SK-N-SH treated with all-trans-retinoic acid at 6 μM for 48 hours (cell line): ENCODE data around the gene ABCA3.

ENCODE experiments used
- ATAC-seq: fragments of 200-7000 bp; cut with Tn5 transposase; 3 replicates; pipeline ENCODE4 v1.9.1; 2020; ENCODE audit warnings: mild to moderate bottlenecking, moderate library complexity
- ARNTL ChIP-seq: fragments of 450-650 bp; formaldehyde crosslinking; IDR thresholded peaks from 2 replicates; pipeline ENCODE4 v1.5.0; 2020; ENCODE audit warnings: low read depth, mild to moderate bottlenecking, moderate library complexity, borderline replicate concordance
- BACH2 ChIP-seq: fragments of 250-450 bp; sonication (Bioruptor Pico); IDR thresholded peaks from 2 replicates; pipeline ENCODE4 v1.9.0; 2021; ENCODE audit warnings: mild to moderate bottlenecking, borderline replicate concordance
- CSDC2 ChIP-seq: fragments of 250-450 bp; sonication (Bioruptor Pico); IDR thresholded peaks from 2 replicates; pipeline ENCODE4 v1.5.0; 2020; ENCODE audit warnings: mild to moderate bottlenecking, moderate library complexity
- ESRRG ChIP-seq: fragments of 250-450 bp; sonication (Bioruptor Pico); IDR thresholded peaks from 2 replicates; pipeline ENCODE4 v1.6.1; 2021; ENCODE audit warnings: mild to moderate bottlenecking
- GLIS3 ChIP-seq: fragments of 250-450 bp; sonication (Bioruptor Pico); IDR thresholded peaks from 2 replicates; pipeline ENCODE4 v1.5.0; 2020; ENCODE audit warnings: mild to moderate bottlenecking, moderate library complexity
- ISL1 ChIP-seq: fragments of 250-450 bp; sonication (Bioruptor Pico); IDR thresholded peaks from 2 replicates; pipeline ENCODE4 v2.1.2; 2022; ENCODE audit warnings: mild to moderate bottlenecking, moderate library complexity
- OSR1 ChIP-seq: fragments of 250-450 bp; sonication (Bioruptor Pico); IDR thresholded peaks from 2 replicates; pipeline ENCODE4 v1.8.0; 2022; ENCODE audit warnings: moderate library complexity, mild to moderate bottlenecking, inconsistent platforms
- PPARA ChIP-seq: fragments of 250-450 bp; sonication (Bioruptor Pico); IDR thresholded peaks from 2 replicates; pipeline ENCODE4 v1.5.0; 2020; ENCODE audit warnings: mild to moderate bottlenecking, borderline replicate concordance
- RARB ChIP-seq: fragments of 250-450 bp; sonication (Bioruptor Pico); IDR thresholded peaks from 2 replicates; pipeline ENCODE4 v1.8.0; 2021; ENCODE audit warnings: mild to moderate bottlenecking, moderate library complexity
- SNAI2 ChIP-seq: fragments of 250-450 bp; sonication (Bioruptor Pico); IDR thresholded peaks from 2 replicates; pipeline ENCODE4 v1.5.0; 2020; ENCODE audit warnings: mild to moderate bottlenecking, moderate library complexity
- TCF4 ChIP-seq: fragments of 250-450 bp; sonication (Bioruptor Pico); IDR thresholded peaks from 2 replicates; pipeline ENCODE4 v1.8.0; 2021; ENCODE audit warnings: mild to moderate bottlenecking, moderate library complexity, borderline replicate concordance
- TOX ChIP-seq: fragments of 250-450 bp; sonication (Bioruptor Pico); IDR thresholded peaks from 2 replicates; pipeline ENCODE4 v1.8.0; 2021; ENCODE audit warnings: mild to moderate bottlenecking, moderate library complexity, borderline replicate concordance
- ZC3H10 ChIP-seq: fragments of 250-450 bp; sonication (Bioruptor Pico); IDR thresholded peaks from 2 replicates; pipeline ENCODE4 v1.5.1; 2021; ENCODE audit warnings: mild to moderate bottlenecking, moderate library complexity
- ZFP3 ChIP-seq: fragments of 250-450 bp; sonication (Bioruptor Pico); IDR thresholded peaks from 2 replicates; pipeline ENCODE4 v1.5.0; 2020; ENCODE audit warnings: mild to moderate bottlenecking, moderate library complexity
- ZNF565 ChIP-seq: fragments of 450-650 bp; formaldehyde crosslinking; conservative IDR thresholded peaks from 2 replicates; pipeline ENCODE4 v1.5.0; 2020; ENCODE audit warnings: low read depth, mild to moderate bottlenecking, moderate library complexity
- TF ChIP-seq, protein P1 (sequence below): fragments of 250-450 bp; sonication (Bioruptor Pico); IDR thresholded peaks from 2 replicates; pipeline ENCODE4 v1.8.0; 2021; ENCODE audit warnings: low read depth, mild to moderate bottlenecking, moderate library complexity, borderline replicate concordance
- TF ChIP-seq, protein P2 (sequence below): fragments of 250-450 bp; sonication (Bioruptor Pico); IDR thresholded peaks from 2 replicates; pipeline ENCODE4 v1.5.0; 2020; ENCODE audit warnings: mild to moderate bottlenecking, moderate library complexity
- TF ChIP-seq, protein P3 (sequence below): fragments of 250-450 bp; sonication (Bioruptor Pico); IDR thresholded peaks from 2 replicates; pipeline ENCODE4 v1.5.1; 2021; ENCODE audit warnings: mild to moderate bottlenecking, moderate library complexity
- TF ChIP-seq, protein P4 (sequence below): fragments of 250-450 bp; sonication (Bioruptor Pico); IDR thresholded peaks from 2 replicates; pipeline ENCODE4 v1.5.1; 2020; ENCODE audit warnings: low read depth, mild to moderate bottlenecking, moderate library complexity

ABCA3 gene

DNA sequence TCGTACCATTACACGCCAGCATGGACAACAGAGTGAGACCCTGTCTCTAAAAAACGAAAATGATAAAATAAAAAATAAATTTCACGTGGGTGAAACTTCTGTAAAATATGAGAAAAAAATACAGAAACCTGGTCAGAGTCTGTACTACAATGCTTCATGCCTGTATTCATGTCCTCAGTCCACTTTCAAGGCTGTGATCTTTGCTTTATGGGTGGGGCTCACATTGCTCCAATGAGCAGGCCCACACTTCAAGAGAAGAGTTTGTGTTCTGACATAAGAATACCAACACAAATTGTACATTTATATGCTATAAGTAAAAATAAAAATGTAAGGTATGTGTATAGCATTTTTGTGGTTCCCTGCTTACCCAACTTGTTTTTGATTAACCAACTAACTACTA lies 32.2 kb upstream of the ABCA3 start:
- ATAC-seq, result no peak
- TF ChIP-seq ZC3H10 (CRISPR knock-in tag) (no peak), TCF4 (CRISPR knock-in tag) (no peak), GLIS3 (no peak), TOX (no peak)

- no peak for ATAC-seq
- no peak for TF ChIP-seq ZFP3 (CRISPR knock-in tag)
- no peak for TF ChIP-seq TCF4 (CRISPR knock-in tag)
- no peak for TF ChIP-seq OSR1 (CRISPR knock-in tag)
- TF ChIP-seq ESRRG (CRISPR knock-in tag), result no peak
- TF ChIP-seq, all 23 proteins: peak for 0
Observed at GRCh38 chr16:2371421-2371820, 30.9 kb upstream of the ABCA3 start.

GRCh38 chr16:2370721-2371120 lies 30.2 kb upstream of the ABCA3 start:
- TF ChIP-seq, protein P1, sequence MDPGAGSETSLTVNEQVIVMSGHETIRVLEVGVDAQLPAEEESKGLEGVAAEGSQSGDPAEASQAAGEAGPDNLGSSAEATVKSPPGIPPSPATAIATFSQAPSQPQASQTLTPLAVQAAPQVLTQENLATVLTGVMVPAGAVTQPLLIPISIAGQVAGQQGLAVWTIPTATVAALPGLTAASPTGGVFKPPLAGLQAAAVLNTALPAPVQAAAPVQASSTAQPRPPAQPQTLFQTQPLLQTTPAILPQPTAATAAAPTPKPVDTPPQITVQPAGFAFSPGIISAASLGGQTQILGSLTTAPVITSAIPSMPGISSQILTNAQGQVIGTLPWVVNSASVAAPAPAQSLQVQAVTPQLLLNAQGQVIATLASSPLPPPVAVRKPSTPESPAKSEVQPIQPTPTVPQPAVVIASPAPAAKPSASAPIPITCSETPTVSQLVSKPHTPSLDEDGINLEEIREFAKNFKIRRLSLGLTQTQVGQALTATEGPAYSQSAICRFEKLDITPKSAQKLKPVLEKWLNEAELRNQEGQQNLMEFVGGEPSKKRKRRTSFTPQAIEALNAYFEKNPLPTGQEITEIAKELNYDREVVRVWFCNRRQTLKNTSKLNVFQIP (CRISPR knock-in tag), result no peak
- TF ChIP-seq, protein P2, sequence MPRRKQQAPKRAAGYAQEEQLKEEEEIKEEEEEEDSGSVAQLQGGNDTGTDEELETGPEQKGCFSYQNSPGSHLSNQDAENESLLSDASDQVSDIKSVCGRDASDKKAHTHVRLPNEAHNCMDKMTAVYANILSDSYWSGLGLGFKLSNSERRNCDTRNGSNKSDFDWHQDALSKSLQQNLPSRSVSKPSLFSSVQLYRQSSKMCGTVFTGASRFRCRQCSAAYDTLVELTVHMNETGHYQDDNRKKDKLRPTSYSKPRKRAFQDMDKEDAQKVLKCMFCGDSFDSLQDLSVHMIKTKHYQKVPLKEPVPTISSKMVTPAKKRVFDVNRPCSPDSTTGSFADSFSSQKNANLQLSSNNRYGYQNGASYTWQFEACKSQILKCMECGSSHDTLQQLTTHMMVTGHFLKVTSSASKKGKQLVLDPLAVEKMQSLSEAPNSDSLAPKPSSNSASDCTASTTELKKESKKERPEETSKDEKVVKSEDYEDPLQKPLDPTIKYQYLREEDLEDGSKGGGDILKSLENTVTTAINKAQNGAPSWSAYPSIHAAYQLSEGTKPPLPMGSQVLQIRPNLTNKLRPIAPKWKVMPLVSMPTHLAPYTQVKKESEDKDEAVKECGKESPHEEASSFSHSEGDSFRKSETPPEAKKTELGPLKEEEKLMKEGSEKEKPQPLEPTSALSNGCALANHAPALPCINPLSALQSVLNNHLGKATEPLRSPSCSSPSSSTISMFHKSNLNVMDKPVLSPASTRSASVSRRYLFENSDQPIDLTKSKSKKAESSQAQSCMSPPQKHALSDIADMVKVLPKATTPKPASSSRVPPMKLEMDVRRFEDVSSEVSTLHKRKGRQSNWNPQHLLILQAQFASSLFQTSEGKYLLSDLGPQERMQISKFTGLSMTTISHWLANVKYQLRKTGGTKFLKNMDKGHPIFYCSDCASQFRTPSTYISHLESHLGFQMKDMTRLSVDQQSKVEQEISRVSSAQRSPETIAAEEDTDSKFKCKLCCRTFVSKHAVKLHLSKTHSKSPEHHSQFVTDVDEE (CRISPR knock-in tag), result no peak
- TF ChIP-seq OSR1 (CRISPR knock-in tag), result no peak
- TF ChIP-seq, protein P3, sequence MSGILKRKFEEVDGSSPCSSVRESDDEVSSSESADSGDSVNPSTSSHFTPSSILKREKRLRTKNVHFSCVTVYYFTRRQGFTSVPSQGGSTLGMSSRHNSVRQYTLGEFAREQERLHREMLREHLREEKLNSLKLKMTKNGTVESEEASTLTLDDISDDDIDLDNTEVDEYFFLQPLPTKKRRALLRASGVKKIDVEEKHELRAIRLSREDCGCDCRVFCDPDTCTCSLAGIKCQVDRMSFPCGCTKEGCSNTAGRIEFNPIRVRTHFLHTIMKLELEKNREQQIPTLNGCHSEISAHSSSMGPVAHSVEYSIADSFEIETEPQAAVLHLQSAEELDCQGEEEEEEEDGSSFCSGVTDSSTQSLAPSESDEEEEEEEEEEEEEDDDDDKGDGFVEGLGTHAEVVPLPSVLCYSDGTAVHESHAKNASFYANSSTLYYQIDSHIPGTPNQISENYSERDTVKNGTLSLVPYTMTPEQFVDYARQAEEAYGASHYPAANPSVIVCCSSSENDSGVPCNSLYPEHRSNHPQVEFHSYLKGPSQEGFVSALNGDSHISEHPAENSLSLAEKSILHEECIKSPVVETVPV, result no peak
- TF ChIP-seq, protein P4, sequence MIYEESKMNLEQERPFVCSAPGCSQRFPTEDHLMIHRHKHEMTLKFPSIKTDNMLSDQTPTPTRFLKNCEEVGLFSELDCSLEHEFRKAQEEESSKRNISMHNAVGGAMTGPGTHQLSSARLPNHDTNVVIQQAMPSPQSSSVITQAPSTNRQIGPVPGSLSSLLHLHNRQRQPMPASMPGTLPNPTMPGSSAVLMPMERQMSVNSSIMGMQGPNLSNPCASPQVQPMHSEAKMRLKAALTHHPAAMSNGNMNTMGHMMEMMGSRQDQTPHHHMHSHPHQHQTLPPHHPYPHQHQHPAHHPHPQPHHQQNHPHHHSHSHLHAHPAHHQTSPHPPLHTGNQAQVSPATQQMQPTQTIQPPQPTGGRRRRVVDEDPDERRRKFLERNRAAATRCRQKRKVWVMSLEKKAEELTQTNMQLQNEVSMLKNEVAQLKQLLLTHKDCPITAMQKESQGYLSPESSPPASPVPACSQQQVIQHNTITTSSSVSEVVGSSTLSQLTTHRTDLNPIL (CRISPR knock-in tag), result no peak
- no peak for TF ChIP-seq SNAI2 (CRISPR knock-in tag)
- TF ChIP-seq GLIS3, result no peak
- no peak for TF ChIP-seq BACH2 (CRISPR knock-in tag)
- TF ChIP-seq TCF4 (CRISPR knock-in tag), result no peak
- no peak for TF ChIP-seq ZC3H10 (CRISPR knock-in tag)
- TF ChIP-seq CSDC2 (CRISPR knock-in tag), result no peak
- no peak for TF ChIP-seq PPARA (CRISPR knock-in tag)
- no peak for TF ChIP-seq ZNF565 (CRISPR knock-in tag)
- no peak for TF ChIP-seq ARNTL (CRISPR knock-in tag)
- TF ChIP-seq, all 23 proteins: peak for 0
- no peak for ATAC-seq

- TF ChIP-seq ESRRG (CRISPR knock-in tag), result no peak
- no peak for ATAC-seq
Observed at GRCh38 chr16:2366660-2367309, 26.3 kb upstream of the ABCA3 start.

- peak; percentile 79 for ATAC-seq
- no peak for TF ChIP-seq OSR1 (CRISPR knock-in tag)
- no peak for TF ChIP-seq BACH2 (CRISPR knock-in tag)
- TF ChIP-seq PPARA (CRISPR knock-in tag), result no peak
- no peak for TF ChIP-seq SNAI2 (CRISPR knock-in tag)
- TF ChIP-seq, protein P3, result no peak
- TF ChIP-seq ZFP3 (CRISPR knock-in tag), result no peak
- TF ChIP-seq RARB (CRISPR knock-in tag), result no peak
- TF ChIP-seq ZC3H10 (CRISPR knock-in tag), result no peak
- no peak for TF ChIP-seq ZNF565 (CRISPR knock-in tag)
- TF ChIP-seq, protein P1 (CRISPR knock-in tag), result no peak
- TF ChIP-seq ESRRG (CRISPR knock-in tag), result no peak
- no peak for TF ChIP-seq CSDC2 (CRISPR knock-in tag)
- TF ChIP-seq ISL1 (CRISPR knock-in tag), result no peak
Observed at GRCh38 chr16:2365397-2366294, 25.1 kb upstream of the ABCA3 start.
